K562 (cell line): ENCODE data around the gene SMAD4. TPM values are rescaled to one million over a fixed set of nuclear protein-coding genes. Genes with fewer than 3 reads are reported as not detected.
A peak's percentile ranks its signal among the peaks of the same experiment; 100 is the strongest.

Source experiments
- CBFA2T3 ChIP-seq: fragments of 450-650 bp; IDR thresholded peaks from 2 replicates; pipeline ENCODE4 v1.6.1; 2017
- CC2D1A ChIP-seq: fragments of 450-650 bp; IDR thresholded peaks from 2 replicates; pipeline ENCODE4 v1.6.1; 2017; ENCODE audit warnings: mild to moderate bottlenecking
- CCNT2 ChIP-seq: IDR thresholded peaks from 2 replicates; pipeline ENCODE4 v1.6.1; 2011; ENCODE audit warnings: borderline replicate concordance, low read depth, mild to moderate bottlenecking, moderate library complexity, mixed read lengths, low read length; ENCODE audit not compliant: insufficient read length; ENCODE audit errors: extremely low read depth
- FOXA3 ChIP-seq, 2 experiments: fragments of 450-650 bp in 1 of 2; sonication (generic) in 1 of 2; formaldehyde crosslinking; IDR thresholded peaks in 1 of 2; conservative IDR thresholded peaks in 1 of 2; 2 replicates each; pipeline versions ENCODE4 v1.4.0 to v1.8.0; 2020 to 2022; ENCODE audit warnings: mild to moderate bottlenecking in 2 of 2, missing genetic modification reagents in 1 of 2
- GMEB1 ChIP-seq: fragments of 250-450 bp; sonication (Bioruptor Pico); IDR thresholded peaks from 2 replicates; pipeline ENCODE4 v1.4.0; 2020; ENCODE audit warnings: mild to moderate bottlenecking
- HDAC2 ChIP-seq: fragments of 450-650 bp; IDR thresholded peaks from 2 replicates; pipeline ENCODE4 v1.6.1; 2016; ENCODE audit warnings: mild to moderate bottlenecking
- HDAC8 ChIP-seq: fragments of 450-650 bp; IDR thresholded peaks from 2 replicates; pipeline ENCODE4 v1.6.1; 2016; ENCODE audit warnings: mild to moderate bottlenecking, missing genetic modification characterization, moderate library complexity, missing compliant biosample characterization
- HMBOX1 ChIP-seq: sonication (generic); IDR thresholded peaks from 2 replicates; pipeline ENCODE4 v1.6.1; 2016
- MITF ChIP-seq: IDR thresholded peaks from 2 replicates; pipeline ENCODE4 v1.6.1; 2014; ENCODE audit warnings: antibody characterized with exemption
- POLR2AphosphoS5 ChIP-seq: IDR thresholded peaks from 2 replicates; pipeline ENCODE4 v1.6.1; 2011; ENCODE audit warnings: mild to moderate bottlenecking, low read depth, low read length, moderate library complexity; ENCODE audit not compliant: control insufficient read depth, insufficient read depth
- PURB ChIP-seq: sonication (generic); formaldehyde crosslinking; IDR thresholded peaks from 2 replicates; pipeline ENCODE4 v1.9.0; 2021; ENCODE audit warnings: low read depth, mild to moderate bottlenecking, missing genetic modification reagents
- RCOR1 ChIP-seq, 2 experiments: IDR thresholded peaks; 2 replicates each; pipeline ENCODE4 v1.6.1; 2012; ENCODE audit warnings: low read depth in 2 of 2, low read length in 2 of 2, borderline replicate concordance in 1 of 2, improper control_type of control experiment in 1 of 2
- SREBF1 ChIP-seq: fragments of 150-350 bp; IDR thresholded peaks from 2 replicates; pipeline ENCODE4 v1.6.1; 2014; ENCODE audit warnings: antibody characterized with exemption, low read depth, low read length, borderline replicate concordance
- STAT5A ChIP-seq: IDR thresholded peaks from 2 replicates; pipeline ENCODE4 v1.6.1; 2012; ENCODE audit warnings: low read length, inconsistent platforms, borderline replicate concordance
- TAL1 ChIP-seq: fragments of 450-650 bp; IDR thresholded peaks from 2 replicates; pipeline ENCODE4 v1.6.1; 2016; ENCODE audit warnings: mild to moderate bottlenecking
- TBL1XR1 ChIP-seq, 2 experiments: IDR thresholded peaks; 2 replicates each; pipeline ENCODE4 v1.6.1; 2012; ENCODE audit warnings: improper control_type of control experiment in 2 of 2, low read length in 2 of 2, mild to moderate bottlenecking in 1 of 2
- TRIM24 ChIP-seq, 2 experiments: fragments of 450-650 bp; IDR thresholded peaks; 2 replicates each; pipeline ENCODE4 v1.6.1; 2016
- VEZF1 ChIP-seq: fragments of 200-800 bp; sonication (Bioruptor generic); IDR thresholded peaks from 2 replicates; pipeline ENCODE4 v1.6.1; 2017; ENCODE audit warnings: missing genetic modification characterization, missing compliant biosample characterization
- ZNF212 ChIP-seq: fragments of 450-650 bp; formaldehyde crosslinking; IDR thresholded peaks from 2 replicates; pipeline ENCODE4 v1.4.0; 2020; ENCODE audit warnings: mild to moderate bottlenecking
- ZNF696 ChIP-seq: fragments of 250-450 bp; sonication (Bioruptor Pico); conservative IDR thresholded peaks from 2 replicates; pipeline ENCODE4 v1.4.0; 2020; ENCODE audit warnings: mild to moderate bottlenecking, moderate library complexity
- ZNF76 ChIP-seq: fragments of 250-450 bp; sonication (Bioruptor Pico); IDR thresholded peaks from 2 replicates; pipeline ENCODE4 v1.4.0; 2020; ENCODE audit warnings: mild to moderate bottlenecking, moderate library complexity, borderline replicate concordance
- ZNF766 ChIP-seq: fragments of 200-800 bp; sonication (Bioruptor generic); conservative IDR thresholded peaks from 2 replicates; pipeline ENCODE4 v1.6.1; 2016; ENCODE audit warnings: missing genetic modification characterization, missing compliant biosample characterization
- ZNF785 ChIP-seq: fragments of 250-450 bp; sonication (Bioruptor Pico); IDR thresholded peaks from 2 replicates; pipeline ENCODE4 v1.4.0; 2020; ENCODE audit warnings: mild to moderate bottlenecking
- polyA plus RNA-seq, 8 experiments: library from polyadenylated mRNA; depleted of rRNA in 4 of 8; stranded (reverse) in 5 of 8; unstranded in 3 of 8; fragments of >200 nt; fragmentation: Nextera tagmentation in 2 of 8; fragmentation: Illumina TruSeq in 1 of 8; extraction: Ambion mirVana in 2 of 8; extraction: Trizol in 1 of 8; gene quantifications; 2 replicates each; pipeline versions ENCODE4 v1.2.1 to v1.2.3, GENCODE V29; 2011 to 2014; ENCODE audit warnings: inconsistent platforms in 1 of 8, missing spikeins in 1 of 8
- total RNA-seq, 7 experiments: library from RNA; depleted of rRNA in 6 of 7; stranded (reverse); fragments of >200 nt in 6 of 7; fragmentation: Illumina TruSeq in 2 of 7; extraction: Trizol in 2 of 7; gene quantifications; 2 replicates each; pipeline versions ENCODE4 v1.2.1 to v1.2.3, GENCODE V29; 2011 to 2021; ENCODE audit warnings: low replicate concordance in 1 of 7

Gene SMAD4
- total and polyA plus RNA-seq, 9 of the 15 experiments (the other 6 are each of a cell fraction or from before 2014, with no cell fraction given) = 5.7 to 55.0 (median 39.4) TPM

GRCh38 chr18:51006948-51007789 is 22.8 kb upstream of the SMAD4 start (continued):
- TF ChIP-seq MITF (peak; percentile 88), VEZF1 (peak; percentile 76), ZNF766 (CRISPR knock-in tag) (peak; percentile 58; the same call in 1 of the 2 replicates), ZNF212 (CRISPR knock-in tag) (no peak), HDAC8 (no peak), ZNF696 (no peak), HMBOX1 (peak; percentile 68; the same call in 1 of the 2 replicates), CBFA2T3 (peak; percentile 91), TRIM24 (IDR thresholded peaks at IDR 0.05) (0 out of 4 replicates have a peak, but pooled peaks of 1 of the 2 experiments have one; percentile 29), PURB (no peak), TBL1XR1 (IDR thresholded peaks at IDR 0.05; ENCODE audit: low read length in 2 of 2) (peak in 1 of 2 experiments; percentile 57; a peak in 1 of 4 replicates), HDAC2 (peak; percentile 29; the same call in 1 of the 2 replicates), CCNT2 (peak; percentile 41), RCOR1 (IDR thresholded peaks at IDR 0.05; ENCODE audit: borderline replicate concordance in 1 of 2, low read depth in 2 of 2, low read length in 2 of 2) (peak; percentile 47 to 74; a peak in 1 of 4 replicates), ZNF76 (CRISPR knock-in tag) (no peak), GMEB1 (CRISPR knock-in tag) (no peak), CC2D1A (0 out of 2 replicates have a peak, but pooled peaks have one; percentile 11), SREBF1 (no peak), TAL1 (peak; percentile 91), FOXA3 (CRISPR knock-in tag; conservative IDR thresholded peaks at IDR 0.05 in 1 of 2, IDR thresholded peaks at IDR 0.05 in 1 of 2) (peak; percentile 89 to 90), STAT5A (no peak; the same call in 1 of the 2 replicates), POLR2AphosphoS5 (peak; percentile 80; the same call in 1 of the 2 replicates), ZNF785 (no peak)
